ENCODE results near the gene CDKN2AIPNL.

DNA sequence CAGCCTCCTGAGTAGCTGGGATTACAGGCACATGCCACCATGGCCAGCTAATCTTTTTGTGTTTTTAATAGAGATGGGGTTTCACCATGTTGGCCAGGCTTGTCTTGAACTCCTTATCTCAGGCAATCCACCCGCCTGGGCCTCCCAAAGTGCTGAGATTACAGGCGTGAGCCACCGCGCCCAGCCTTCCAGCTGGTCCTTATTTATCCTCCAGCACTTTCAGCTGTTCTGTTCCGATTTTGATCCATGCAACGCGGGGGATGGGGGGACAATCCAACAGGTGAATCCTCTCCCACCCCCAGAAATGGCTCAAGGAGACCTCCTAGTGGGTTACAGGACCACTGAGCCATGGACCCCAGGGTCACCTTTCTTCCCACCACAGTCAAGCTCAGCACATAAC, 14.7 kb upstream of the CDKN2AIPNL start:
- TF ChIP-seq, protein P1, sequence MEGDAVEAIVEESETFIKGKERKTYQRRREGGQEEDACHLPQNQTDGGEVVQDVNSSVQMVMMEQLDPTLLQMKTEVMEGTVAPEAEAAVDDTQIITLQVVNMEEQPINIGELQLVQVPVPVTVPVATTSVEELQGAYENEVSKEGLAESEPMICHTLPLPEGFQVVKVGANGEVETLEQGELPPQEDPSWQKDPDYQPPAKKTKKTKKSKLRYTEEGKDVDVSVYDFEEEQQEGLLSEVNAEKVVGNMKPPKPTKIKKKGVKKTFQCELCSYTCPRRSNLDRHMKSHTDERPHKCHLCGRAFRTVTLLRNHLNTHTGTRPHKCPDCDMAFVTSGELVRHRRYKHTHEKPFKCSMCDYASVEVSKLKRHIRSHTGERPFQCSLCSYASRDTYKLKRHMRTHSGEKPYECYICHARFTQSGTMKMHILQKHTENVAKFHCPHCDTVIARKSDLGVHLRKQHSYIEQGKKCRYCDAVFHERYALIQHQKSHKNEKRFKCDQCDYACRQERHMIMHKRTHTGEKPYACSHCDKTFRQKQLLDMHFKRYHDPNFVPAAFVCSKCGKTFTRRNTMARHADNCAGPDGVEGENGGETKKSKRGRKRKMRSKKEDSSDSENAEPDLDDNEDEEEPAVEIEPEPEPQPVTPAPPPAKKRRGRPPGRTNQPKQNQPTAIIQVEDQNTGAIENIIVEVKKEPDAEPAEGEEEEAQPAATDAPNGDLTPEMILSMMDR (IDR thresholded peaks at IDR 0.05), result no peak
- TF ChIP-seq POLR2A (IDR thresholded peaks at IDR 0.05), result no peak
